HG03469 (cell line): ENCODE measurements around the gene ADAMTSL1.

Experiments used
- ATAC-seq: cut with Tn5 transposase; IDR thresholded peaks from one replicate; pipeline ENCODE4 v1.9.1; 2021; ENCODE audit warnings: mild to moderate bottlenecking, moderate library complexity, moderate number of reproducible peaks; ENCODE audit not compliant: unreplicated experiment

Gene ADAMTSL1

GRCh38 chr9:18759827-18760226 lies 285.9 kb downstream of the ADAMTSL1 start:
- ATAC-seq, result no peak

- ATAC-seq, result no peak
Observed at GRCh38 chr9:18761742-18762300, 287.9 kb downstream of the ADAMTSL1 start.

- ATAC-seq, result no peak
Observed at GRCh38 chr9:18766989-18767550, 293.1 kb downstream of the ADAMTSL1 start.

DNA sequence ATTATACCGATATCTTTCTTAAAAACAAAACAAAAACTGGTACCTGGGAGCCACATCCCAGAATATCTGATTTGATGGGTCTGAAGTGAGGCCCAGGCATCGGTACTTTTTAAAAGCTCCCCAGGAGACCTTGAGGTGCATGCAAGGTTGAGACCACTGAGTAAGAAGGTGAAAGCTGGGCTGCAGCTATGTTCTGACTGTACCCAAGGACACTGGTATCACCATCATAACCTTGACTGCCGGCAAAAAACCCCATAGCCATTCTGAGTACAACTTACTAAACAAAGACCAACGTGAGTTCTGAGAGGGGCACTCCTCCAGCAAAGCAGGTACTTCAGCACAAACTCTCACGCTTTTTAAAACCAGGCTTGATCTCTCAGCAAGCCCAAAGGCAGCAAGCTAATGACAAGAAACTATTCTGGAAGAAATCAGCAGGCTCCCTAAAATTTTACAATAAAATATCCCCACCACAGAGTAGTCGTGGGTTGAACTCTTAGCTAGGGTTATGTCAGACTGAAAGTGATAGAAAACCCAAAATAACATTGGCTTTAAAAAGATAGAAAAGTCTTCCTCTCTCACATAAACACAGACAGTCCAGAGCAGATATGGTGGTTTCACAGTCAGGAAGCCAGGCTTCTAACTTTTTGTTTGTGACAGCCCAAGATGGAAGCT lies 295.1 kb downstream of the ADAMTSL1 start:
- peak; percentile 86 for ATAC-seq

- ATAC-seq, result no peak
Observed at GRCh38 chr9:18770131-18770908, 296.4 kb downstream of the ADAMTSL1 start.

DNA sequence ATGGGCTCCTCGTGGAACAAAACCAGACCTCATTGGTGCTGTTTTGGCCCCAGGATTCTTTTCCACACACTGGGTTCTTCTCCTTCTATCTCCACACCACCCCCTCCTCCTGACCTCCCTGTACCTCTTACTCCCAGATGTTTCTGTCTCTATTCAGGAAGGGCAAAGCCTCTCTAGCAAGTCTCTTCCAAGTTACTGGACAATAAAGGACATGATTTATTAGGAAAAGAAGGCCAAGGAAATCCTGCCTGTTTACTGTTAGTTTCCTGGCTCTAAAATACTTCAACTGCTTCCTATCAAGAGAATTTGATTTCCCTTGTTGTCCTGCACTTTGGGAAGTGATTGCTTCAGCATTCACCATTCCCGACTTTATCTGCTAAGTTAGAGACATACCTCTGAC lies 297.1 kb downstream of the ADAMTSL1 start:
- no peak for ATAC-seq

GRCh38 chr9:18771763-18772162 lies 297.8 kb downstream of the ADAMTSL1 start:
- ATAC-seq, result no peak

- no peak for ATAC-seq
Observed at GRCh38 chr9:18775241-18775640, 301.3 kb downstream of the ADAMTSL1 start.

DNA sequence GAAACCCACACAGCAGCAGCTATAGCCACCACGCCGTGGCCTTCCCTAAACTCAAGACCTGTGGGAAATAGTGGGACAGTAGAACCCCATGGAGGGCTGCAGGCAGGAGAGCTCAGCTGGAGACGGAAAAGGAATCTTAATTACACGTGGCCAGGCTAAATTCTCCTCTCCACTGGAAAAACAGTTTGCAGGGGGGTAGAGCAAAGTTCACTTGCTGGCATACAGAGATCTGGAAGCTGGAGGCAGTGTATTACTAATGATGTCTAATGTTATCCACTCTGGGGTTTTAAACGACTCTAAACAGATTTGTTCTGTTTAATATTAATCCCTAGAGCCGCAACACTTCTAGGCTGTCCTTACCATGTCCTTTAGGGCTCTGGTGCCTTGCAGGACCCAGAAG lies 302.0 kb downstream of the ADAMTSL1 start:
- ATAC-seq, result no peak

- ATAC-seq, result no peak
Observed at GRCh38 chr9:18776836-18777820, 303.2 kb downstream of the ADAMTSL1 start.

DNA sequence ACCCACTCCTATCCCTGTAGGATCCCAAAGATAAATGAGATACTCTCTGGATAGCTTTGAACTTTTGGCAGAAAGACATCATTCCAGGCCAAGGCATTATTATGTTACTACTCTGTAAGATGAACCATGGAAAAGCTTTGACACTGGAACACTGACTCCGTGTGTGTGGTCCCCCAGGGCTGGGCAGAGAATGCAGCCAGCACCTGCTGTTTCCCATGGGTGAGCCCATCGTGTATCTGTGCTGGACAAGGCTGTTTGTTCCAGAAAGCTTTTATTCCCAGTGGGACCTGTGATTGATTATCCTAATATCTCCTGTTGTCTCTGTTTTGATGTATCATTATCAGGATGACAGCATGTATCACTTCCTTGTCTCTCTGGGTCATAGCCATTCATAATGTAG lies 304.2 kb downstream of the ADAMTSL1 start:
- ATAC-seq, result no peak

- ATAC-seq, result no peak
Observed at GRCh38 chr9:18778846-18779245, 304.9 kb downstream of the ADAMTSL1 start.

DNA sequence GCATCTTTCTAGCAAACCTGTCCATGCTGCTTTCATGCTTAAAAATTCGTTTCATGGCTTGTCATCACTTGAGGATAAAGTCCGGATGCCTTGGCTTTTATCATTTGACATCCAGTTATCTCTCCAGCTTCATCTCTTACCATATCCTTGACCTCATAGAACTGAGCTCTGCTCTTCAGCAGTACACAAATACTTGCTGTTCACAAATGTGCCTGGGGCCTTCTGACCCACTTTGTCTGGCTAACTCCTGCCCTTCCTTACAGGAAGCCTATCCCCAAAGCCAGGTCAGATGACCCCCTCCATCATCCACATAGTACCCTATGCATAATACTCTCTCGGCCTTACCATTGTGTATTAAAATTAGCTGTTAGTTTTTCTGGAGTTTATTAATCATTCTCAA lies 310.0 kb downstream of the ADAMTSL1 start:
- ATAC-seq, result no peak

GRCh38 chr9:18785604-18786003 lies 311.7 kb downstream of the ADAMTSL1 start:
- no peak for ATAC-seq

DNA sequence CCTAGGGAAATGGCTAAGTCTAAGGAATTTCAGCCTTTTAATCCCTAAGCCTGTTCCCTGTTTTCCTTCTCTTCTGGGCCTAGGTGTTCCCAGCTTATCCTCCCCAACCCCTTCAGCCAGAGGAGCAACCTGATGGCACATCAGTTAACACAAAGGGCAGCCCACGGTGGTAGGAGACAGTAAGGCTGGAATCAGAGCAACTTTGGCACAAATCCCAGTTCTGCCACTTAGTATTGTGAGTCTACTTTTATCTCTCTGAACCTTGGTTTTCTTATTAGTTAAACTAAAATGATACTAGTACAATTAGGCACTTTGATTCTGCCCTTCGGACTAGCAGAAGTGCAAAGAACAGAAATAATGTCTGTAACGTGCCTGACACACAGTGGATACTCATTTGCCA lies 312.2 kb downstream of the ADAMTSL1 start:
- ATAC-seq, result no peak

GRCh38 chr9:18786911-18787650 lies 313.1 kb downstream of the ADAMTSL1 start:
- ATAC-seq, result no peak

DNA sequence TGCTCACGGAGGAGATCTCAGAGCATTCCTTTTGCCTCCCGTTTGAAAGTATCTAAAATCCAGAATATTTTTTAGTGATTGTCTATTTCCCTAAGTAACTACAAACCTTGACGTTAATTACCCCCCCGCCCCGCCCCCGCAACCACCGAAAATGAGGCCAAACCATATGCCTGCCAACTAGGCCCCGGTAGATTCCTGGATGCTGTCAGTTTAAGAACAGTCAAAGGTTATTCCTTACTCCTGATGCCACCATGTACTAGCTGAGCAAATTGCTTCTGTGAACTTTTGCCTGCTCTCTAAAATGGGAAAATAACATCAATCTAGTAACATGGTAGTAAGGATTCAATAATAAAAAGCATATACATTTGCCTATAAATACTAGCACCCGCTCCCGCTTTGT lies 314.3 kb downstream of the ADAMTSL1 start:
- no peak for ATAC-seq

DNA sequence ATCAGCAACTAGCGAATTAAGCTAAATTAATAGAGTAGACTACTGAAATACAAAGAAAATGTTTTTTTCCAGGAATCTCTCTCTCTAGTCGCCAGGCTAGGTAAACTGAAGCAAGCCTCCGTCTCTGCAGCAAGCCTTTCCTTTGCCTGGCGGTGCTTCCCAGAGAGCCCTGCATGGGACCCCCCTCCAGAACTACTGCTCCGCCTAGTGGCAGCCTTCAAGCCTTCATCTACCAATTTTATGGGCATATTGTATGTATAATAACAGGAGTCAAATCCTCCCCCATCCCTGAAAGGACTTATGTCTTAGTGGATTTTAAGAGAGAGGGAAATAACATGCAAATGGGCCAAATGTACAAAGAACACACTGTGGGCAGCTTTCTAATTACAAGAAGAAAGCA lies 317.1 kb downstream of the ADAMTSL1 start:
- ATAC-seq, result no peak

GRCh38 chr9:18793122-18793521 lies 319.2 kb downstream of the ADAMTSL1 start:
- ATAC-seq, result no peak
